RWPE1 (cell line): ENCODE measurements around the gene TARBP2.
A peak's percentile ranks its signal among the peaks of the same experiment; 100 is the strongest.

ENCODE experiments used
- CTCF ChIA-PET: fragments of 350-600 bp; sonication (Branson Sonifier 250); formaldehyde crosslinking; extraction: SDS; loops from one replicate; lab custom pipeline; 2021; lab: Yijun Ruan, JAX
- POLR2A ChIA-PET: fragments of 400-600 bp; formaldehyde crosslinking; extraction: SDS; loops from one replicate; lab custom pipeline; 2020; ENCODE audit warnings: antibody characterized with exemption; ENCODE audit not compliant: low non-redundant PET; lab: Yijun Ruan, JAX
- DNase-seq: peaks from one replicate; pipeline ENCODE4 v3.0.0; 2012; ENCODE audit warnings: low spot score
- H3K27ac ChIP-seq: fragments of 450-650 bp; 2 replicates; pipeline ENCODE4 v1.5.1; 2017
- TF ChIP-seq, protein P1 (sequence below): fragments of 450-650 bp; conservative IDR thresholded peaks from 2 replicates; pipeline ENCODE4 v1.5.1; 2017; ENCODE audit warnings: low read depth, mild to moderate bottlenecking

Gene TARBP2

DNA sequence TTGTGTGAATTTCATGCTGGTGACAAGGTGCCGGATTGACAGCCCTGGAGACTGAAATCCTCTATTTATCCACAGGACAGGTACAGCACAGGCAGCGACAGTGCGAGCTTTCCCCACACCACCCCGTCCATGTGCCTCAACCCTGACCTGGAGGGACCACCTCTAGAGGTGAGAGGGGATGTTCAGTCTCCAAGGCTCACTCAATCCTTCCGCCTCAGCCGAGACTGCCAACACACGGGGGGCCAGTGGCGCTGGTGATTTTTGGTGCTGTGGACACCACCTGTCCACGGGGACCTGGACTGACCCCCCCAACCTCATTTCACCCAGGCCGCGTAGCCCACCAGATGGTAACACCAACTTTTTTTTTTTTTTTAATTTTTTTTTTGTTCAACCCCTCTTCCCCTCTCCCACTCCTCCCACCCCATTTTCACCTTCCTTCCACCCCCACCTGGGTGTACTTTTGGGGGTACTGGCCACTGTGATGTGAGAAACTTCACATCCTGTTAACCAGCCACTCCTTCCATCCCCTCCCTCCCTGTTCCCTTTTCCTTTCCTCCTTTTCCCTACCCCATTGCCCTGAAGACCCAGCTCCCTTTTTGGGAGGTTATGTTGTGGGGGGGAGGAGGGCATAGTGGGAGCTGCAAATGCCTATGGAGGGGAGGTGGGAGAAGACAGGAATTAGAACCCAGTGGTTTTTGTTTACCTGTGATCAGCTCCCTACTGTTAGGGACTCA lies 36.2 kb upstream of the TARBP2 start:
- CTCF ChIA-PET, result interaction anchor here (1.0 kb wide), 1 partner anchor 10 kb away, joined by 4 read pairs; no protein-coding TSS in a partner anchor
- peak overlapping the region; percentile 47 for H3K27ac ChIP-seq
- no peak for DNase-seq

DNA sequence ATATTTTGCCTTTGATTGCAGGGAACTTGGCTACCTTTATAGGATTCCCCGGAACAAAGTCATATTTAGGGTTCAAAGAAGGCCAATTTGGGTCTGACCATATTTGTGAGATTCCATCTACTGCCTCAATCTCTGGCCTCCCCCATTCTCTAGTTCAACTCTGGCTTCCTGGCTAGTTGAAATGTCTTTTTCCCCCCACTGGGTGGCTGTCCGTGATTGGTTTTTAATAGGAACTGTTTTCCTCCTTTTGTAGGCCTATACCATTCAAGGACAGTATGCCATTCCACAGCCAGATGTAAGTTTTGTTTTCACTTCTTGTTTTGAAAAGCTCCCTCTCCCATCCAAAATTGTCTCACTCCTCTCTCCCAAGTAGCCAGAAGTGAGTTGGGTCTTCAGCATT lies 35.4 kb upstream of the TARBP2 start:
- no peak overlapping the region for H3K27ac ChIP-seq
- DNase-seq, result no peak
- ChIA-PET POLR2A (interaction anchor here (0.5 kb wide), 1 partner anchor 1409 kb away, joined by 6 read pairs; no protein-coding TSS in a partner anchor), CTCF (no interaction called here)
- TF ChIP-seq, protein P1, sequence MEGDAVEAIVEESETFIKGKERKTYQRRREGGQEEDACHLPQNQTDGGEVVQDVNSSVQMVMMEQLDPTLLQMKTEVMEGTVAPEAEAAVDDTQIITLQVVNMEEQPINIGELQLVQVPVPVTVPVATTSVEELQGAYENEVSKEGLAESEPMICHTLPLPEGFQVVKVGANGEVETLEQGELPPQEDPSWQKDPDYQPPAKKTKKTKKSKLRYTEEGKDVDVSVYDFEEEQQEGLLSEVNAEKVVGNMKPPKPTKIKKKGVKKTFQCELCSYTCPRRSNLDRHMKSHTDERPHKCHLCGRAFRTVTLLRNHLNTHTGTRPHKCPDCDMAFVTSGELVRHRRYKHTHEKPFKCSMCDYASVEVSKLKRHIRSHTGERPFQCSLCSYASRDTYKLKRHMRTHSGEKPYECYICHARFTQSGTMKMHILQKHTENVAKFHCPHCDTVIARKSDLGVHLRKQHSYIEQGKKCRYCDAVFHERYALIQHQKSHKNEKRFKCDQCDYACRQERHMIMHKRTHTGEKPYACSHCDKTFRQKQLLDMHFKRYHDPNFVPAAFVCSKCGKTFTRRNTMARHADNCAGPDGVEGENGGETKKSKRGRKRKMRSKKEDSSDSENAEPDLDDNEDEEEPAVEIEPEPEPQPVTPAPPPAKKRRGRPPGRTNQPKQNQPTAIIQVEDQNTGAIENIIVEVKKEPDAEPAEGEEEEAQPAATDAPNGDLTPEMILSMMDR, result no peak

More for the DNA sequence above, 36.2 kb upstream of the TARBP2 start:
- POLR2A ChIA-PET, result interaction anchor here (0.7 kb wide), 1 partner anchor 101 kb away, joined by 4 read pairs; no protein-coding TSS in a partner anchor
- TF ChIP-seq, protein P1, result no peak

DNA sequence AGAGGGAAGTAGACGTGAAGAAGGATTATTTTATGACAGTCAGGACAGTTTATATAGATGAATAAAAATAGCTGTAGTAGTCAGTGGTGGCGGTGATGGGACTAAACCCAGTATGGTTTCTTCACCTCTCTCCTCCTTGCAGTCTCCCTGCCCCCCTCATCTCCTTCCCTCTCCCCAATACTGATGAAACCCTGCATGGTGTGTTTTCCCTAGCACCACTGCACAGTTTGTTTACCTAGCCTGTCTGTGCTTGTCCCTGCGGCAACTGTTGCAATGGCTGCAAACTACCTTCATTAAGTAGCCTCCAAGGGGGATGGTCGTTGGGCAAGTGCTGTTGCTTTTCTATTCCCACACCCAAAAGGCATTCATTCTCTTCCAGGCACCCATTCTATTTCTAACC lies 34.4 kb upstream of the TARBP2 start:
- CTCF ChIA-PET, result no interaction called here
- POLR2A ChIA-PET, result no interaction called here
- TF ChIP-seq, protein P1, result no peak
- no peak overlapping the region for H3K27ac ChIP-seq
- DNase-seq, result no peak

DNA sequence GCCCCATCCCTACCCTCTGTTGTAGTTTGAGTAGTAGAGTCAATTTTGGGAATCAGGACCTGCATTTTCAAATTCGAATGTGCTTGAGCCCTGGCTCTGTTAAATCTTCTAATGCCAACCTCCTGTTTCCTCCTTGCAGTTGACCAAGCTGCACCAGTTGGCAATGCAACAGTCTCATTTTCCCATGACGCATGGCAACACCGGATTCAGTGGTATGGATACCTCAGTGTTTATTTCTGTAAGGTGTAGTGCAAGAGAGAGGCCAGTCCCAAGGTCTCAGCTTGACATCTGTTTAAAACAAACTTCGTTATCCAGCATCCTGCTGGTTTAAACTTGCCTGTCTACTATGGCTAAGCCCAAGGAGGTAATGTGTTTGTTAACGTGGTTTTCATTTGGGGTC lies 34.0 kb upstream of the TARBP2 start:
- POLR2A ChIA-PET, result no interaction called here

DNA sequence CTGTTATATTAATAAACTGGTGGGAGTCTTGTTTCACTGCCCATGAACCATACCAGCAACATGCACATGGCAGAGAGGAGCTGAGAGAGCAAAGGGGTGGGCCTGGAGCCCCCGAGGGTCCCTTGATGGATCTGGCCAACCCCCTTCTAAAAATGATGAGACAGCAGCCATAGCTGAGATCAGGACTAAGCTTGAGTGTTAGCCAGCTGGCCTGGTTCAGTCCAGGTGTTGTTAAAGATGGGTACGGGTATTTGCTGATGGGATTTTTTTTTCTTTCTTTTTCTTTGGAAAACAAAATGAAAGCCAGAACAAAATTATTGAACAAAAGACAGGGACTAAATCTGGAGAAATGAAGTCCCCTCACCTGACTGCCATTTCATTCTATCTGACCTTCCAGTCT lies 33.2 kb upstream of the TARBP2 start:
- ChIA-PET POLR2A (no interaction called here), CTCF (no interaction called here)
- TF ChIP-seq, protein P1, result no peak
- DNase-seq, result no peak
- no peak overlapping the region for H3K27ac ChIP-seq

More for the DNA sequence above, 34.0 kb upstream of the TARBP2 start:
- TF ChIP-seq, protein P1, result no peak
- no peak overlapping the region for H3K27ac ChIP-seq
- no peak for DNase-seq
- CTCF ChIA-PET, result no interaction called here

DNA sequence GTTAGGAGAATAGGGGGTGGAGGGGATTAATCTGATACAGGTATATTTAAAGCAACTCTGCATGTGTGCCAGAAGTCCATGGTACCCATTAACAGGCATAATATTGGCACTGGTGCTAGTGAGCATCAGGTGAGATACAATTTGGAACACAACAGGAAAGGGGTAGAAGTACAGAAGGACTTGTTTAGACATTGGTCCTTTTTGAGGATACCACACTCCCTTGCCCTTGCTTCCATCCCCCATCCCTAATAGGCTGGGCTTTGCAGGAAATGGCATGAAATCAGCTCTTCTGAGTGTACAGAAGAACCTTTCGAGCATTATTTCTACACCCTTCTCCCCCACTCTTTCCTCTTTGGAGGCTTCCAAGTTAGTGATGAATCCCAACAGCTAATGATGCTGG lies 32.8 kb upstream of the TARBP2 start:
- no peak for DNase-seq
- TF ChIP-seq, protein P1, result no peak
- no peak overlapping the region for H3K27ac ChIP-seq
- CTCF ChIA-PET, result no interaction called here
- POLR2A ChIA-PET, result no interaction called here
